NCI-H2227 (cell line): ENCODE results near the gene PNMA1.

Experiments used
- DNase-seq: peaks from one replicate; lab custom pipeline; 2025; ENCODE audit not compliant: unreplicated experiment; lab: John Stamatoyannopoulos, UW

Gene PNMA1

GRCh38 chr14:73739174-73739898, 25.2 kb upstream of the PNMA1 start:
- peak; percentile 12 for DNase-seq

DNA sequence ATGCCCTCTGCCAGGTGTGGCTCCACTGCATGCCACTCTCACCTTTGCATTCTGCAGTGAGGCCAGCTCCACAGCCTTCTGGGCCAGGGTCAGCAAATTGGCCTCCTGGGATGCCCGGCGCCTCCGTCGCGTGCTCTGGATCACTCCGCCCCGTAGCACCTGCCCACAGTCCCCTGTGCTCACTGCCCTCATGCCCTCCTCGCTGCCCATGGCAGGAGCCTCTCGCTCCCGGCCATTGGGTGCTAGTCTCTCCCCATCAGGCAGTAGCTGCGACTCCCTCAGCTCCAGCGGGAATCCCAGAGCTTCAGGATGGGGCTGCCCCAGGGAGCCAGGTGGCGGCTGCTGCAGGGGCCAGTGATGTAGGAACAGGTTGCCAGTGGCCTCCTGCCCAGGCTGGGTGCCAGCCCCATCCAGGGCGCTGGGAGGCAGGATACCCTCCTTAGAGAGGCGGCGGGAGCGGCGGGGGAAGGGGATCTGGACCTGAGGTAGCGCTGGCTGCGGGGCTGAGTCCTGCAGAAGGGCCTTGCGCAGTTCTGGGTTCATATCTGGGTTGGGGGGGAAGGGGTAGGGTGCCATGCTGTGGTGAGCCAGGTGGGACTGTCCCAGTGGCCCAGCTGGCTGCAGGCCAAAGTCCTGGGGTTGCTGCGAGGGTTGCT, 24.5 kb upstream of the PNMA1 start:
- no peak for DNase-seq

GRCh38 chr14:73736842-73737241, 22.7 kb upstream of the PNMA1 start:
- no peak for DNase-seq

DNA sequence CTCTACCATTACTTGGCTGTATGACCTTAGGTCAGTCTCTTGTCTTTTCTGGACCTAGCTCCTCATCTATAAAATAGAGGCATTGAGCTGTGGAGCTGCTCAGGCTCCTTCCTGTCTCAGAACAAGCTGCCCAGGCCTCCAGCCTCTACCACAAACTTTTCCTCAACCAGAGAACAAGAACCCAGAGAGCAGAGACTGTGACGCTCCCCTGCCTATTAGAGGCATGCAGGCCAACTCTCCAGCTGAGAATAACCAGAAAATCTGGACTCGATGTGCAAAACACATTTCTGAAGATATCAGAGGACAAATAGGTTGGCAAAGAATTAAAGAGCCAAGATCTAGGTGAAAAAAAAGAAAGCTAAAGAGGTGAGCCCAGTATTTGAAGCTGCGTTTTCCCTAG, 17.8 kb upstream of the PNMA1 start:
- no peak for DNase-seq

DNA sequence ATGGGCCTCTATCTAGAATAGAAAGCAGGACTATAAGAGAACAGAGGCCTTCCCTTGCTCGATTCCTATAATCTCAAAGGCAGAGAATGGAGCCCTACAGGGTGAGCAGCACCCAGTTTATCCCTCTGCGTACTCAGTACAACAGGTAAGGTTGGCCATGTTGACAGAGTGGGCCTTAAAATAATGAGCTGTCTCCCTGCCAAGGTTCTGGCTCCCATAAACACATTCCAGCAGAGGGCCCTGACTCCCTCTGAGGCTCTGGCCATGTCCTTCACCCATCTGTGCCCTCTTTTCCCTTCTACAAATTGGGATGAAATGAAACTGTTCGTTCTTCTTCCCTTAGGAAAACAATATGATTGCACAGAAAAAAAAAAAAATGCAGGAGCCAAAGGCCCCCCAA, 16.9 kb upstream of the PNMA1 start:
- DNase-seq = no peak

DNA sequence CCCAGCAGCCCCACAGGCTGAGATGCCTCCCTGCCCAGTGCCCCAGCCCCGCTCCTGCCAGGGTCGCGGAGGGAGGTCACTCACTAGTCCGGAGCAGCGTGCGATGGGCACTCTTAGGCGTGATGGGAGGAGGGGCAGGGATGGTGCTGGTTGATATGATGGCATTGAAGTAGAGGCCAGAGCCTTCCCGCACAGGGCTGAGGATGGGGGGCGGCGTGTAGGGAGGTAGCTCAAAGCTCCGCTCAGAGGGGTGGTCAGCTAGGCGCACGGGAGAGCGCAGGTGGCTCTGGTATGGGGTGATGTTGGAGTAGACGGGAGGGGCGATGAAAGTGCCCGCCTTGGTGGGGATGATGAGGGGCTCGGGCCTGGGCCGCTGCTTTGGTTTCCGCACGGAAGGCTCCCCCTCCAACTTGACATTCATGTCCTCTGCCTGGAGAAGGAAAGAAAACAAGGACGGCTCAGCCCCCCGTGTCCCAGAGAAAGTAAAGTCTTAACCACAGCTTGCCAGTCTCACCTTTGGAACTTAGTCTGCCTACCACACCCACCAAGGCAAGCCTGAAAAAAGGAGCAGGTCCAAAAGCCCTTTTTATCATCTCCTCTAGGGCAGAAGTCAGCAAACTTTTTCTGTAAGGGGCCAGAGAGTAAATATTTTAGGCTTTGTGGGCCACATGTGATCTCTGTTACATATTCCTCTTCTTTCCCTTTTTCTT, 15.5 kb upstream of the PNMA1 start:
- DNase-seq = no peak

DNA sequence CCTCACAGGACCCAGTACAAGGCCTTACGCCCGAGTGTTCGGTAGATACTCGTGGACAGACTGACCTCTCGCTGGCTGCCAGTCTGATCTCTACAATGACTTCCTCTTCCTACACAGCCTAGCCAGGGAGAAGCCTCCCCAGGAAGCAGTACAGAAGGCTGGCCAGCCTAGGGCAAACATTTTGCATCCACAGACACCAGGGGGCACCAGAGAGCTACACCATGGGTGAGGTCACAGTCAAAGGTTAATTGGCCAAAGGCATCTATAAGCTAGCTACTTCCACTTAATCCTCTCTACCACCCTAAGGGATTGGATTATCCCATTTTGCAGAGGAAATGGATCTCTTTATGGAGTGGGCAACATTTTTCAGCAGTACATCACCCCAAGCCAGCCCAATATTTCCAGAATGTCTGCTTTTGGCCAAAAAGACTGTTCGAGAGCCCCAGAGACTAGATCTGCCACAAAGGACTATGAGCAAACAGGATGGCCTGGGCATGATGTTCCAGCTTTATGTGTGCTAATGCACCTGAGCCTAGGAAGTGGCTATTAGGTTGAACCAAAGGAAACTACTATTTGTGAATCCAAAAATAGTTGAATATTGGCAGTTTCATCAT, 14.6 kb upstream of the PNMA1 start:
- peak; percentile 78 for DNase-seq

GRCh38 chr14:73727166-73727565, 13.0 kb upstream of the PNMA1 start:
- no peak for DNase-seq

GRCh38 chr14:73726025-73726961, 12.1 kb upstream of the PNMA1 start:
- DNase-seq = no peak

DNA sequence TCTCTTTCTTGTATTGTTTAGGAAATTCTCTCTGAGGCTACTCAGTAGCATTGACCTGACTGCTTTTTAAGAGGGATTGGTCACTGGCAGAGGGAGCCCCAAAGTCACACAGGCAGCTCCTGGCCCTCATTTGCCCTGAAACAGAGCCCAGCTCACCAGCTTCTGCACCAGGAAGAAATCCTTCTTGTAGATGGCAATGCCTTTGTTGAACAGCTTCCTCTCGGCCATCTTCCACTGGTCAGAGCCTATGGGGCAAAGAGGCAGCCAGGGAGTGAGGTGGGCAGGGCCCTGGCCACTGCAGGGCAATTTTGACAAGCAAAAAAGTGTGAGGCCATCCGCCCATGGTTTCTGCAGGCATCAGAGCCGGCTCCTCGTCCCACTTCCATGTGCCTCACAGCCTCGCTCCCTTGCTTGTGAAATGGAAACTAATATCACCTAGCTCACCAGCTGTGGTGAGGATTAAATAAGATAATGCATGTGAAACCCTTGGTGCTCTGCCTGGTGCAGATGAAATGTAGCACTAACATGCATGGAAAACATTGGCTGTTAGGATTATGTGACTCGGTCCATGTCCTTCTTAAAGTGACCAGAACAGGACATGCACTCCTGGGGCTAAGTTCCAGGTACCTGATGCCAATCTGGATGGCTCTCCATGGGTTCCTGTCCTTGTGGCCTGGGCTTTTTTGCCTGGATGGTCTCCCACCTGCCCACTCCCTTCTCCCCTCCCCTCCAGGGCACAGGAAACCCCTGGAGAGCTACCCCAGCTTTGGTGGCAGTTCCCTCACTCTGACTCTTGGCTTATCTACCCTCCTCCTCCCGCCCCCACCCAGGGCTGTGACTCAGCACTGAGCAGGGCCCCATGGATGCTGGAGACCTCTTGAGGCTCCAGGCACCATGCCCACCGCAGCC, 11.2 kb upstream of the PNMA1 start:
- no peak for DNase-seq

GRCh38 chr14:73724696-73725095, 10.5 kb upstream of the PNMA1 start:
- no peak for DNase-seq

GRCh38 chr14:73723797-73724661, 9.8 kb upstream of the PNMA1 start:
- DNase-seq = no peak

GRCh38 chr14:73723406-73723796, 9.2 kb upstream of the PNMA1 start:
- no peak for DNase-seq

DNA sequence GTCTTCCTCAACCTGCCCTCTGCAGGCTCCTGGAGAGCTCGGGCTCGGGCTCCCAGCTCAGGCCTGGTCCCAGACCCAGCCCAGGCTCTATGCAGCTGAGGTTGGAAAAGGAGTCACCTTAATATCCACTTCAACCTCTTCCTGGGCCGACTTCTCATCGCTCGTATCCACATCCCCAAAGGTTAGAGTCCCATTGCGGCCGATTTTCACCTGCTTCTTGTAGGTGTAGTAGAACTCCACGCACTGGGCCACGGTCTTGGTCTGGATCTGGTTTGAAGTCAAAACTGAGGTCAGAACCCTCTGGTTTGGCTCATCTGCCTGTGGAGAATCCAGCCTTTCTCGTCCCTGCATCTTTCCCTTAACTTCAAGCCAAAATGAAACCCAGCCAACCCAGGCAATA, 8.4 kb upstream of the PNMA1 start:
- no peak for DNase-seq

GRCh38 chr14:73721101-73721821, 7.1 kb upstream of the PNMA1 start:
- no peak for DNase-seq

- no peak for DNase-seq
These were observed 6.5 kb upstream of the PNMA1 start for GRCh38 chr14:73720636-73721035.

DNA sequence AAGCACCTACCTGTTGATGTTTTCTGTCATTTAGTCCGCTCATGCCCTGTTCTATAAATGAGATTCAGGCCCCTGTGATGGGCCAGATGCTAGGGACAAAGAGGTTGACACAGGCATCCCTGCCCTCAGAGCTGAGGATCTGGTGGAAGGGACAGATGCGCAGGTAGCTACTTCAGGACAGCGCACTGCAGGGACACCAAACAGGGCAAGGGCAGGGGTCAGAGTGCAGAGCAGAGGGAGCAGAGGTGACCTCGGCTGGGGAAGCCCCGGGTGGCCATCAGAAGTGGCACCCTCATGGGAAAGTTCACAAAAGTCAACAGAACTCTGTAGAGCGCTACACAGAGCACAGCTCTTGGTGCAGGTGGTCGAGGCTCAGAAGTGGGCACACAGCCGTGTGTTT, 5.6 kb upstream of the PNMA1 start:
- DNase-seq = no peak

DNA sequence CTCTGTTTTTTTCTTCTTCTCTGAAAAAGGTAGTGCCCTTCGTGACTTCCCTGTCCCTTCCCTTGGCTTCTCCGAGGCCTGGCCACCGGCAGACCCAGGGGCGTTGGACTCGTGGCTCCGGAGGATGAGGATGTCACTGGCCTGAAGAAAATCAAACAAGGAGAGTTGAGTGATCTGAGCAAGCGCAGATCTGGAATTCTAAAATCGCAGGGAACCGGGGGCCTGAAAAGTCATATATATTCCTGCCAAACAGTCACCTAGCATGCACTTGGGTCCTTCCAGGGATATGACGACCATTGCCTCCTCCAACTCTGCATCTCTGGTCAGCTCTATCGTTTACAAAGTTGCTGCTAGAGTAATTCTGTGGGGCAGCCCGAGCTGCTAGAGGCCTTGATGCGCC, 5.2 kb upstream of the PNMA1 start:
- DNase-seq = no peak
